Heart right ventricle (tissue), 16 donors: ENCODE results near the gene BTG4. TPM values are rescaled to one million over a fixed set of nuclear protein-coding genes. Genes with fewer than 3 reads are reported as not detected.
A peak's percentile ranks its signal among the peaks of the same experiment; 100 is the strongest.

Source experiments
- ATAC-seq, 8 donors: fragments of 200-7000 bp; cut with Tn5 transposase; one replicate each; pipeline ENCODE4 v1.9.1; 2020; ENCODE audit warnings: mild to moderate bottlenecking in 8 of 8, moderate library complexity in 8 of 8, moderate number of reproducible peaks in 1 of 8
- DNase-seq, 2 donors: peaks; one replicate each; pipeline ENCODE4 v3.0.0-alpha.2; 2020
- H3K27ac ChIP-seq, 10 donors: fragments of 200-600 bp; sonication (generic) in 2 of 10; one replicate each; pipeline versions ENCODE4 v1.5.0 to v1.8.0; 2020 to 2022; ENCODE audit warnings: mild to moderate bottlenecking in 3 of 10
- H3K27me3 ChIP-seq, 7 donors: fragments of 200-600 bp; one replicate each; pipeline ENCODE4 v1.8.0; 2021 to 2022; ENCODE audit warnings: mild to moderate bottlenecking in 2 of 7
- H3K36me3 ChIP-seq, 9 donors: fragments of 200-600 bp; sonication (generic) in 1 of 9; one replicate each; pipeline versions ENCODE4 v1.5.0 to v1.8.0; 2020 to 2022; ENCODE audit warnings: mild to moderate bottlenecking in 2 of 9
- H3K4me1 ChIP-seq, 9 donors: fragments of 200-600 bp; sonication (generic) in 1 of 9; one replicate each; pipeline versions ENCODE4 v1.5.0 to v1.8.0; 2020 to 2022; ENCODE audit warnings: mild to moderate bottlenecking in 4 of 9
- H3K4me3 ChIP-seq, 10 donors: fragments of 200-600 bp; sonication (generic) in 2 of 10; one replicate each; pipeline versions ENCODE4 v1.5.0 to v1.8.0; 2020 to 2022; ENCODE audit warnings: mild to moderate bottlenecking in 7 of 10, moderate library complexity in 2 of 10
- H3K9me3 ChIP-seq, 11 donors: fragments of 200-600 bp in 10 of 11; sonication (generic) in 2 of 11; one replicate each; pipeline versions ENCODE4 v1.5.0 to v1.8.0; 2013 to 2022; ENCODE audit warnings: mild to moderate bottlenecking in 2 of 11, control low read depth in 1 of 11, moderate library complexity in 1 of 11
- CTCF ChIP-seq, 9 donors: fragments of 200-600 bp; sonication (generic) in 2 of 9; IDR thresholded peaks; one replicate each; pipeline versions ENCODE4 v1.5.0 to v1.8.0; 2021 to 2022; ENCODE audit warnings: antibody characterized with exemption in 9 of 9, mild to moderate bottlenecking in 5 of 9, moderate library complexity in 1 of 9
- WGBS, 2 donors: extraction: QIAGEN DNeasy Blood & Tissue Kit; methylation state at CpG; one replicate each; pipeline ENCODE4 v1.1.7; 2013; ENCODE audit warnings: inconsistent platforms in 1 of 2; 5-methylcytosine and 5-hydroxymethylcytosine counted together
- intact Hi-C, 10 donors: fragments of 100-400 bp; cut with DNase I; formaldehyde crosslinking; loops; one replicate each; pipeline versions ENCODE4 v1.11.1 to v1.14.2; 2022
- polyA plus RNA-seq, 2 donors: library from polyadenylated mRNA; stranded (reverse); fragments of 200-250 nt; gene quantifications; one replicate each; pipeline ENCODE4 v1.2.3, GENCODE V29; 2013
- total RNA-seq, 10 donors: library from RNA; stranded (reverse); fragmentation: NEBNext Ultra II Directional in 3 of 10; extraction: Animal tissue kit (Norgen Biotek cat#: 25700) in 3 of 10; gene quantifications; one replicate each; pipeline versions ENCODE4 v1.2.1 to v1.2.4, GENCODE V29; 2021 to 2023
- donor health status: Arrhythmogenic right ventricular cardiomyopathy.
- donor health status: ischemic (EF 13 %, LVEDD 7.1; RV severe dilation, severe dysfunction).
- donor health status: healthy with polysubstance abuse.
- donor health status: DM: no; HTN: yes; CAD: no.
- donor health status: DM: no; HTN: no; CAD: no.
- donor health status: ischemic (EF 25% LVEDD 6.9; RV normal size, moderate dysfunction).
- donor health status: ischemic (EF 25% LVEDD 5.7; RV mildly dilated, moderate dysfunction).
- donor health status: healthy.
- donor health status: DM: yes; HTN: yes; CAD: no.
- donor health status: Ischemic cardiomyopathy.
- donor health status: ischemic (EF 35%, LVEDD 5.7; RV mildly dilated, moderate dysfunction).
- donor health status: nonischemic (EF 11% LVEDD 7.7; RV severe dilation, severe dysfunction).
- donor health status: DM: yes; HTN: yes; CAD: no.
- donor health status: PGD.
- donor health status: ischemic (EF 29% LVEDD 5.4; RV normal size, mild dysfunction).
- donor health status: nonischemic (EF 23%, LVEDD 6.1; RV moderate dilation, normal function).

BTG4 gene
- total and polyA plus RNA-seq, 12 donors: not detected

- Histone ChIP-seq H3K27me3 (peaks cover 0 to 37% (median 1%) of the 10 kb centered on the region in 7 donors), H3K27ac (peak overlapping the region in 3 of 10 donors; percentile 77 to 92 (median 87)), H3K36me3 (peaks cover 0 to 35% (median 0%) of the 10 kb centered on the region in 9 donors), H3K4me3 (no peak overlapping the region), H3K9me3 (peaks cover 0 to 3% (median 0%) of the 10 kb centered on the region in 11 donors), H3K4me1 (peaks cover 5 to 35% (median 17%) of the 10 kb centered on the region in 9 donors)
- DNase-seq (no peak), ATAC-seq (no peak)
- intact Hi-C loops: loop anchor here in 1 of 10 donors (10.0 kb wide), 1 partner anchor 88 kb away; no protein-coding TSS in a partner anchor
- no peak for TF ChIP-seq CTCF (IDR thresholded peaks at IDR 0.05)
- WGBS, 2 donors: 70 to 82% methylated on average over 10 of the region's 10 CpGs
Measured at GRCh38 chr11:111542606-111543275, 30.6 kb upstream of the BTG4 start.

GRCh38 chr11:111541254-111542061 is 29.3 kb upstream of the BTG4 start:
- 4 to 7% methylated on average over 41 of the region's 41 CpGs for WGBS, 2 donors
- peaks cover 0 to 22% (median 0%) of the 10 kb centered on the region in 9 donors for H3K36me3 ChIP-seq
- peaks cover 5 to 35% (median 17%) of the 10 kb centered on the region in 9 donors for H3K4me1 ChIP-seq
- peaks cover 0 to 3% (median 0%) of the 10 kb centered on the region in 11 donors for H3K9me3 ChIP-seq
- peak overlapping the region in 9 of 10 donors; percentile 46 to 92 (median 77) for H3K27ac ChIP-seq
- peaks cover 0 to 43% (median 3%) of the 10 kb centered on the region in 7 donors for H3K27me3 ChIP-seq
- no peak for TF ChIP-seq CTCF (IDR thresholded peaks at IDR 0.05)
- peak; percentile 69 to 85 (median 76) for ATAC-seq
- peak overlapping the region; percentile 48 to 71 (median 64) for H3K4me3 ChIP-seq
- intact Hi-C loops: loop anchor here in 1 of 10 donors (10.0 kb wide), 1 partner anchor 87 kb away; no protein-coding TSS in a partner anchor
- peak; percentile 43 to 73 for DNase-seq

GRCh38 chr11:111540937-111541253 is 28.7 kb upstream of the BTG4 start:
- ATAC-seq (peak; percentile 12 to 51 (median 22)), DNase-seq (no peak)
- Histone ChIP-seq H3K36me3 (peaks cover 0 to 16% (median 0%) of the 10 kb centered on the region in 9 donors), H3K27me3 (peaks cover 0 to 45% (median 3%) of the 10 kb centered on the region in 7 donors), H3K9me3 (peaks cover 0 to 3% (median 0%) of the 10 kb centered on the region in 11 donors), H3K4me3 (peak overlapping the region; percentile 48 to 71 (median 64)), H3K27ac (peak overlapping the region in 9 of 10 donors; percentile 46 to 92 (median 77)), H3K4me1 (peaks cover 5 to 35% (median 17%) of the 10 kb centered on the region in 9 donors)
- intact Hi-C loops: loop anchor here in 1 of 10 donors (10.0 kb wide), 1 partner anchor 86 kb away; no protein-coding TSS in a partner anchor
- WGBS, 2 donors: 0 to 1% methylated on average over 17 to 22 of the region's 22 CpGs
- TF ChIP-seq CTCF (IDR thresholded peaks at IDR 0.05): no peak
